Endothelial cell (in vitro differentiated cells): ENCODE data around the gene TBC1D1. TPM values are rescaled to one million over a fixed set of nuclear protein-coding genes. Genes with fewer than 3 reads are reported as not detected.

Experiments used
- DNase-seq: peaks from one replicate; pipeline ENCODE4 v3.0.0; 2021; ENCODE audit warnings: low spot score
- H3K27ac Mint-ChIP-seq: one replicate; pipeline ENCODE4 v1.8.0; 2021; ENCODE audit warnings: mixed read lengths, inconsistent platforms; ENCODE audit not compliant: unreplicated experiment
- H3K27me3 Mint-ChIP-seq: one replicate; pipeline ENCODE4 v1.8.0; 2021; ENCODE audit warnings: mild to moderate bottlenecking, moderate library complexity, mixed read lengths, inconsistent platforms; ENCODE audit not compliant: unreplicated experiment
- H3K36me3 Mint-ChIP-seq: one replicate; pipeline ENCODE4 v1.8.0; 2021; ENCODE audit warnings: mild to moderate bottlenecking, low read depth, mixed read lengths, inconsistent platforms; ENCODE audit not compliant: unreplicated experiment
- H3K4me1 Mint-ChIP-seq: one replicate; pipeline ENCODE4 v1.8.0; 2021; ENCODE audit warnings: mild to moderate bottlenecking, mixed read lengths, inconsistent platforms; ENCODE audit not compliant: unreplicated experiment
- H3K4me3 Mint-ChIP-seq: one replicate; pipeline ENCODE4 v1.8.0; 2021; ENCODE audit warnings: mild to moderate bottlenecking, mixed read lengths, inconsistent platforms; ENCODE audit not compliant: unreplicated experiment
- H3K9me3 Mint-ChIP-seq: one replicate; pipeline ENCODE4 v1.8.0; 2021; ENCODE audit warnings: mixed read lengths, inconsistent platforms; ENCODE audit not compliant: unreplicated experiment
- CTCF ChIP-seq: fragments of 200-600 bp; sonication (generic); IDR thresholded peaks from one replicate; pipeline ENCODE4 v1.5.0; 2021; ENCODE audit warnings: antibody characterized with exemption; ENCODE audit not compliant: unreplicated experiment
- long read RNA-seq: library from polyadenylated mRNA; unstranded; transcript quantifications from one replicate; pipeline ENCODE4 v2.0.0, GENCODE V29; 2020; ENCODE audit not compliant: unreplicated experiment
- total RNA-seq: library from RNA; stranded (reverse); fragmentation: NEBNext Ultra II Directional; extraction: Animal tissue kit (Norgen Biotek cat#: 25700); gene quantifications from one replicate; pipeline ENCODE4 v1.2.1, GENCODE V29; 2021; ENCODE audit not compliant: unreplicated experiment

TBC1D1 gene
- 139 TPM for total RNA-seq
- long read RNA-seq, partial matches to known transcripts, result 0 of 5 reads
- long read RNA-seq, other reads (novel, unspliced or antisense), result 5 of 5 reads

- H3K27ac Mint-ChIP-seq, result no peak within 1 kb of the TSS
- peaks cover 17% of the 10 kb centered on the region for H3K27me3 Mint-ChIP-seq
- peak; percentile 13 for DNase-seq
- no peaks in the 10 kb centered on the region for H3K9me3 Mint-ChIP-seq
- peaks cover 4% of the 10 kb centered on the region for H3K4me1 Mint-ChIP-seq
- TF ChIP-seq CTCF, result no peak
- no peaks in the 10 kb centered on the region for H3K36me3 Mint-ChIP-seq
- peak within 1 kb of the TSS; percentile 84 for H3K4me3 Mint-ChIP-seq
Observed at GRCh38 chr4:37890801-37891259, at the start of gene TBC1D1. Gene TBC1D1, plus strand, starts transcription at chr4:37891084. Its CDS starts 11,012 bp downstream, at chr4:37902096.

- Mint-ChIP-seq H3K4me3 (no peak overlapping the region), H3K4me1 (no peaks in the 10 kb centered on the region), H3K9me3 (no peaks in the 10 kb centered on the region), H3K36me3 (peaks cover 12% of the 10 kb centered on the region), H3K27ac (no peak overlapping the region), H3K27me3 (no peaks in the 10 kb centered on the region)
- no peak for TF ChIP-seq CTCF
- DNase-seq, result no peak
Observed at GRCh38 chr4:37844204-37844603, 46.7 kb upstream of the TBC1D1 start.

- no peak overlapping the region for H3K27ac Mint-ChIP-seq
- no peaks in the 10 kb centered on the region for H3K9me3 Mint-ChIP-seq
- no peaks in the 10 kb centered on the region for H3K4me1 Mint-ChIP-seq
- H3K4me3 Mint-ChIP-seq, result no peak overlapping the region
- H3K36me3 Mint-ChIP-seq, result peaks cover 12% of the 10 kb centered on the region
- no peak for DNase-seq
- no peaks in the 10 kb centered on the region for H3K27me3 Mint-ChIP-seq
- TF ChIP-seq CTCF, result no peak
Observed at GRCh38 chr4:37845201-37845600, 45.7 kb upstream of the TBC1D1 start.

GRCh38 chr4:37847311-37847884, 43.5 kb upstream of the TBC1D1 start:
- no peak for DNase-seq
- Mint-ChIP-seq H3K27ac (no peak overlapping the region), H3K4me1 (peaks cover 6% of the 10 kb centered on the region), H3K36me3 (peaks cover 12% of the 10 kb centered on the region), H3K9me3 (no peaks in the 10 kb centered on the region), H3K27me3 (no peaks in the 10 kb centered on the region), H3K4me3 (no peak overlapping the region)
- TF ChIP-seq CTCF, result no peak

- Mint-ChIP-seq H3K9me3 (no peaks in the 10 kb centered on the region), H3K27me3 (no peaks in the 10 kb centered on the region), H3K4me1 (peaks cover 7% of the 10 kb centered on the region), H3K4me3 (no peak overlapping the region), H3K27ac (no peak overlapping the region), H3K36me3 (peaks cover 5% of the 10 kb centered on the region)
- TF ChIP-seq CTCF, result no peak
- no peak for DNase-seq
Observed at GRCh38 chr4:37852376-37852775, 38.5 kb upstream of the TBC1D1 start.
